SK-N-SH (cell line): ENCODE data around the gene OAF. TPM values are rescaled to one million over a fixed set of nuclear protein-coding genes. Genes with fewer than 3 reads are reported as not detected.

Experiments
- CTCF ChIA-PET: fragments of 300-600, 350-600 bp; formaldehyde crosslinking; extraction: SDS; loops from one replicate; lab custom pipeline; 2021; lab: Yijun Ruan, JAX
- POLR2A ChIA-PET: fragments of 350-600 bp; sonication (Branson Sonifier 250); formaldehyde crosslinking; extraction: SDS; loops from one replicate; lab custom pipeline; 2020; ENCODE audit warnings: antibody characterized with exemption, inconsistent platforms; lab: Yijun Ruan, JAX
- DNase-seq: peaks from one replicate; pipeline ENCODE4 v3.0.0; 2012
- H2AFZ ChIP-seq: fragments of 200-600 bp; sonication (generic); 2 replicates; pipeline ENCODE4 v1.8.1; 2016; ENCODE audit warnings: antibody characterized with exemption, mild to moderate bottlenecking, low read depth
- H3F3A ChIP-seq: fragments of 200-600 bp; sonication (generic); replicated peaks from 2 replicates; pipeline ENCODE3; 2016; ENCODE audit warnings: antibody characterized with exemption, mild to moderate bottlenecking; ENCODE audit not compliant: insufficient read depth
- H3K27ac ChIP-seq, 2 experiments: fragments of 200-500 bp in 1 of 2; fragments of 200-600 bp in 1 of 2; sonication (Bioruptor generic) in 1 of 2; sonication (generic), shearing (Covaris generic) in 1 of 2; 2 replicates each; pipeline versions ENCODE4 v1.5.1 to v1.6.1; 2014 to 2016; ENCODE audit warnings: low read depth in 2 of 2, inconsistent platforms in 1 of 2, low read length in 1 of 2, mild to moderate bottlenecking in 1 of 2, mixed read lengths in 1 of 2
- H3K27me3 ChIP-seq: fragments of 200-600 bp; sonication (generic), shearing (Covaris generic); 2 replicates; pipeline ENCODE4 v1.6.1; 2016; ENCODE audit warnings: mixed run types; ENCODE audit not compliant: insufficient read depth
- H3K36me3 ChIP-seq, 2 experiments: fragments of 200-500 bp in 1 of 2; fragments of 200-600 bp in 1 of 2; sonication (Bioruptor generic) in 1 of 2; sonication (generic) in 1 of 2; replicated peaks in 1 of 2; 2 replicates each; pipeline versions ENCODE3 to v1.5.1; 2014 to 2016; ENCODE audit warnings: low read length in 1 of 2, mild to moderate bottlenecking in 1 of 2; ENCODE audit not compliant: insufficient read depth in 2 of 2, control insufficient read depth in 1 of 2
- H3K4me1 ChIP-seq, 2 experiments: fragments of 200-500 bp in 1 of 2; fragments of 200-600 bp in 1 of 2; sonication (Bioruptor generic) in 1 of 2; sonication (generic), shearing (Covaris generic) in 1 of 2; 2 replicates each; pipeline versions ENCODE4 v1.5.1 to v1.6.1; 2014 to 2016; ENCODE audit warnings: low read depth in 1 of 2, low read length in 1 of 2, mixed run types in 1 of 2; ENCODE audit not compliant: insufficient read depth in 2 of 2, control insufficient read depth in 1 of 2
- H3K4me2 ChIP-seq: fragments of 200-600 bp; sonication (generic), shearing (Covaris generic); 2 replicates; pipeline ENCODE4 v1.6.1; 2017; ENCODE audit warnings: mixed run types
- H3K4me3 ChIP-seq, 2 experiments: fragments of 200-500 bp in 1 of 2; fragments of 200-600 bp in 1 of 2; sonication (Bioruptor generic) in 1 of 2; sonication (generic), shearing (Covaris generic) in 1 of 2; 2 replicates each; pipeline versions ENCODE4 v1.5.1 to v1.8.1; 2014 to 2016; ENCODE audit warnings: low read depth in 2 of 2, inconsistent platforms in 1 of 2, low read length in 1 of 2, mild to moderate bottlenecking in 1 of 2, mixed read lengths in 1 of 2, moderate library complexity in 1 of 2
- H3K79me2 ChIP-seq: fragments of 200-600 bp; sonication (generic); 2 replicates; pipeline ENCODE4 v1.8.1; 2017; ENCODE audit warnings: mild to moderate bottlenecking; ENCODE audit not compliant: insufficient read depth
- H3K9ac ChIP-seq: fragments of 200-600 bp; sonication (generic); 2 replicates; pipeline ENCODE4 v1.6.1; 2017; ENCODE audit warnings: mixed run types
- H3K9me2 ChIP-seq: fragments of 200-600 bp; sonication (generic); 2 replicates; pipeline ENCODE4 v1.6.1; 2017; ENCODE audit warnings: mixed run types
- H3K9me3 ChIP-seq: fragments of 200-600 bp; sonication (generic); 2 replicates; pipeline ENCODE4 v1.6.1; 2017; ENCODE audit warnings: mixed run types, mild to moderate bottlenecking, moderate library complexity
- H4K20me1 ChIP-seq: fragments of 200-600 bp; sonication (generic); 2 replicates; pipeline ENCODE4 v1.6.1; 2017; ENCODE audit warnings: mild to moderate bottlenecking, mixed run types; ENCODE audit not compliant: insufficient read depth
- CHD2 ChIP-seq: fragments of 150-350 bp; IDR thresholded peaks from 2 replicates; pipeline ENCODE4 v1.6.1; 2018; ENCODE audit warnings: low read length; ENCODE audit not compliant: partially characterized antibody
- EP300 ChIP-seq, 2 experiments: IDR thresholded peaks; 2 replicates each; pipeline versions ENCODE4 v1.4.0 to v1.6.1; 2012; ENCODE audit warnings: borderline replicate concordance in 1 of 2, low read depth in 1 of 2, low read length in 1 of 2
- FOSL2 ChIP-seq: IDR thresholded peaks from 2 replicates; pipeline ENCODE4 v1.4.0; 2012; ENCODE audit warnings: low read depth, mild to moderate bottlenecking, moderate library complexity, borderline replicate concordance
- FOXJ3 ChIP-seq: sonication (generic); formaldehyde crosslinking; IDR thresholded peaks from 2 replicates; pipeline ENCODE4 v1.5.1; 2020; ENCODE audit warnings: mild to moderate bottlenecking, missing genetic modification reagents
- GABPA ChIP-seq: IDR thresholded peaks from 2 replicates; pipeline ENCODE4 v1.4.0; 2012; ENCODE audit warnings: low read depth, mild to moderate bottlenecking
- MEF2A ChIP-seq: IDR thresholded peaks from 2 replicates; pipeline ENCODE4 v1.4.0; 2012; ENCODE audit warnings: low read depth, borderline replicate concordance
- NFIC ChIP-seq: IDR thresholded peaks from 2 replicates; pipeline ENCODE4 v1.4.0; 2012; ENCODE audit warnings: borderline replicate concordance
- NRF1 ChIP-seq: IDR thresholded peaks from 2 replicates; pipeline ENCODE4 v1.6.1; 2012; ENCODE audit warnings: low read depth, mild to moderate bottlenecking, low read length
- POLR2AphosphoS5 ChIP-seq: IDR thresholded peaks from 2 replicates; pipeline ENCODE4 v1.6.1; 2012; ENCODE audit warnings: low read depth, low read length
- RAD21 ChIP-seq: IDR thresholded peaks from 2 replicates; pipeline ENCODE4 v1.6.1; 2012; ENCODE audit warnings: mild to moderate bottlenecking, low read length
- RCOR1 ChIP-seq: fragments of 150-350 bp; IDR thresholded peaks from 2 replicates; pipeline ENCODE4 v1.6.1; 2017; ENCODE audit warnings: antibody characterized with exemption, low read length
- RFX5 ChIP-seq: IDR thresholded peaks from 2 replicates; pipeline ENCODE4 v1.6.1; 2012; ENCODE audit warnings: mild to moderate bottlenecking, improper control_type of control experiment, low read length
- RXRA ChIP-seq: IDR thresholded peaks from 2 replicates; pipeline ENCODE4 v1.4.0; 2012; ENCODE audit warnings: low read depth, mild to moderate bottlenecking, borderline replicate concordance
- SIN3A ChIP-seq: IDR thresholded peaks from 2 replicates; pipeline ENCODE4 v1.6.1; 2012; ENCODE audit warnings: low read depth, mild to moderate bottlenecking, low read length, moderate library complexity, borderline replicate concordance
- TEAD4 ChIP-seq: IDR thresholded peaks from 2 replicates; pipeline ENCODE4 v1.4.0; 2012; ENCODE audit warnings: mild to moderate bottlenecking, borderline replicate concordance; ENCODE audit not compliant: insufficient read depth
- YY1 ChIP-seq: IDR thresholded peaks from 2 replicates; pipeline ENCODE4 v1.4.0; 2012; ENCODE audit warnings: low read depth, mild to moderate bottlenecking
- WGBS: methylation state at CpG from one replicate; pipeline ENCODE4 v1.1.6; 2017; ENCODE audit warnings: low lambda C conversion rate; 5-methylcytosine and 5-hydroxymethylcytosine counted together
- polyA plus RNA-seq, 3 experiments: library from polyadenylated mRNA; depleted of rRNA; stranded (reverse); fragments of >200 nt; gene quantifications; 2 replicates each; pipeline ENCODE4 v1.2.3, GENCODE V29; 2012
- TF ChIP-seq, protein P1 (sequence below): IDR thresholded peaks from 2 replicates; pipeline ENCODE4 v1.4.0; 2012; ENCODE audit warnings: low read depth, borderline replicate concordance
- TF ChIP-seq, protein P2 (sequence below): IDR thresholded peaks from 2 replicates; pipeline ENCODE4; 2012
- TF ChIP-seq, protein P3 (sequence below): IDR thresholded peaks from 2 replicates; pipeline ENCODE4 v1.4.0; 2012; ENCODE audit warnings: low read depth, borderline replicate concordance
- TF ChIP-seq, protein P4 (sequence below): IDR thresholded peaks from 2 replicates; pipeline ENCODE4 v1.4.0; 2012; ENCODE audit warnings: low read depth

The OAF gene
- polyA plus RNA-seq, 1 of the 3 experiments (the other 2 are of a cell fraction): 28.0 TPM

DNA sequence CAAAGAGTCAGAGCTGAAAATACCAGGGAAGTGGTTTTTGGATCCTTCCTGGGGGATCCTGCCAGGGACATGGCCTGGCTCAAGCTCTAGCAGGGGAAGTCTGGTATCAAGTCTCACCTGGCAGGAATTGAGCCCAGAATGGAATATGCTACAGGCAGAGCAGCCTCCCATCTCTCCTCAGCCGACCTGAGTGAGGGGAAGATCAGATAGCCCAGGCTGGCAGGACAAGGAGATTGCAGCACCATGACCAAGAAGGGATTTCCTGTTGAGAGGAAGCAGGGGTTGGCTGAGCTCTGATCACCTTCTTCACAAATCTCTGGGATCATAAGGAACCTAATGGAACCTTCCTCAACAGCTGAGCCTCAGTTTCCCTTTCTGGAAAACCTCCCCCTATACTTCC lies 13.0 kb downstream of the OAF start:
- no peaks in the 10 kb centered on the region for H3K36me3 ChIP-seq
- H3K79me2 ChIP-seq: no peaks in the 10 kb centered on the region
- H3K9me3 ChIP-seq: no peaks in the 10 kb centered on the region
- no peak overlapping the region for H2AFZ ChIP-seq
- no peak overlapping the region for H3K4me2 ChIP-seq
- H3K9me2 ChIP-seq: no peaks in the 10 kb centered on the region
- no peak overlapping the region for H3K4me3 ChIP-seq
- POLR2A ChIA-PET: no interaction called here
- H4K20me1 ChIP-seq: no peaks in the 10 kb centered on the region
- H3K9ac ChIP-seq: no peak overlapping the region
- DNase-seq: no peak
- no peak overlapping the region for H3K27ac ChIP-seq
- WGBS: 44% methylated on average over 1 of the region's 1 CpG
- peaks cover 0 to 8% of the 10 kb centered on the region in 2 experiments; a peak in 1 of 4 replicates for H3K4me1 ChIP-seq
- H3K27me3 ChIP-seq: no peaks in the 10 kb centered on the region
- TF ChIP-seq, protein P1, sequence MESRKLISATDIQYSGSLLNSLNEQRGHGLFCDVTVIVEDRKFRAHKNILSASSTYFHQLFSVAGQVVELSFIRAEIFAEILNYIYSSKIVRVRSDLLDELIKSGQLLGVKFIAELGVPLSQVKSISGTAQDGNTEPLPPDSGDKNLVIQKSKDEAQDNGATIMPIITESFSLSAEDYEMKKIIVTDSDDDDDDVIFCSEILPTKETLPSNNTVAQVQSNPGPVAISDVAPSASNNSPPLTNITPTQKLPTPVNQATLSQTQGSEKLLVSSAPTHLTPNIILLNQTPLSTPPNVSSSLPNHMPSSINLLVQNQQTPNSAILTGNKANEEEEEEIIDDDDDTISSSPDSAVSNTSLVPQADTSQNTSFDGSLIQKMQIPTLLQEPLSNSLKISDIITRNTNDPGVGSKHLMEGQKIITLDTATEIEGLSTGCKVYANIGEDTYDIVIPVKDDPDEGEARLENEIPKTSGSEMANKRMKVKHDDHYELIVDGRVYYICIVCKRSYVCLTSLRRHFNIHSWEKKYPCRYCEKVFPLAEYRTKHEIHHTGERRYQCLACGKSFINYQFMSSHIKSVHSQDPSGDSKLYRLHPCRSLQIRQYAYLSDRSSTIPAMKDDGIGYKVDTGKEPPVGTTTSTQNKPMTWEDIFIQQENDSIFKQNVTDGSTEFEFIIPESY: no peak
- no peak for TF ChIP-seq RXRA
- TF ChIP-seq TEAD4: no peak
- TF ChIP-seq, protein P2, sequence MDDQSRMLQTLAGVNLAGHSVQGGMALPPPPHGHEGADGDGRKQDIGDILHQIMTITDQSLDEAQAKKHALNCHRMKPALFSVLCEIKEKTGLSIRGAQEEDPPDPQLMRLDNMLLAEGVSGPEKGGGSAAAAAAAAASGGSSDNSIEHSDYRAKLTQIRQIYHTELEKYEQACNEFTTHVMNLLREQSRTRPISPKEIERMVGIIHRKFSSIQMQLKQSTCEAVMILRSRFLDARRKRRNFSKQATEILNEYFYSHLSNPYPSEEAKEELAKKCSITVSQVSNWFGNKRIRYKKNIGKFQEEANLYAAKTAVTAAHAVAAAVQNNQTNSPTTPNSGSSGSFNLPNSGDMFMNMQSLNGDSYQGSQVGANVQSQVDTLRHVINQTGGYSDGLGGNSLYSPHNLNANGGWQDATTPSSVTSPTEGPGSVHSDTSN: no peak
- no peak for TF ChIP-seq CHD2
- TF ChIP-seq MEF2A: no peak
- no peak for TF ChIP-seq YY1
- TF ChIP-seq EP300 (IDR thresholded peaks at IDR 0.05; ENCODE audit: borderline replicate concordance in 1 of 2, low read depth in 1 of 2, low read length in 1 of 2): no peak
- TF ChIP-seq RFX5: no peak
- no peak for TF ChIP-seq RAD21
- TF ChIP-seq FOSL2: no peak
- TF ChIP-seq NRF1: no peak
- TF ChIP-seq, protein P3, sequence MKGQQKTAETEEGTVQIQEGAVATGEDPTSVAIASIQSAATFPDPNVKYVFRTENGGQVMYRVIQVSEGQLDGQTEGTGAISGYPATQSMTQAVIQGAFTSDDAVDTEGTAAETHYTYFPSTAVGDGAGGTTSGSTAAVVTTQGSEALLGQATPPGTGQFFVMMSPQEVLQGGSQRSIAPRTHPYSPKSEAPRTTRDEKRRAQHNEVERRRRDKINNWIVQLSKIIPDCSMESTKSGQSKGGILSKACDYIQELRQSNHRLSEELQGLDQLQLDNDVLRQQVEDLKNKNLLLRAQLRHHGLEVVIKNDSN: no peak
- no peak for TF ChIP-seq SIN3A
- TF ChIP-seq GABPA: no peak
- no peak for TF ChIP-seq NFIC
- no peak for TF ChIP-seq RCOR1
- no peak for TF ChIP-seq POLR2AphosphoS5
- no peak for TF ChIP-seq FOXJ3
- TF ChIP-seq, protein P4, sequence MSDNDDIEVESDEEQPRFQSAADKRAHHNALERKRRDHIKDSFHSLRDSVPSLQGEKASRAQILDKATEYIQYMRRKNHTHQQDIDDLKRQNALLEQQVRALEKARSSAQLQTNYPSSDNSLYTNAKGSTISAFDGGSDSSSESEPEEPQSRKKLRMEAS: no peak
- H3F3A ChIP-seq: no peaks in the 10 kb centered on the region
- CTCF ChIA-PET: interaction anchor here (0.8 to 19.4 kb wide), 9 partner anchors 8 to 115 kb away, joined by 3 to 622 read pairs (median 5); partner anchors contain the start of gene OAF
